GM21825 (cell line): ENCODE results near the gene MYO7A.

Experiments used
- ATAC-seq: cut with Tn5 transposase; IDR thresholded peaks from one replicate; pipeline ENCODE4 v1.9.1; 2021; ENCODE audit warnings: mild to moderate bottlenecking, moderate library complexity; ENCODE audit not compliant: unreplicated experiment

MYO7A gene

GRCh38 chr11:77144196-77144856 is 16.3 kb downstream of the MYO7A start:
- no peak for ATAC-seq

GRCh38 chr11:77144857-77145428 is 16.9 kb downstream of the MYO7A start:
- ATAC-seq: no peak

- no peak for ATAC-seq
These were observed 18.4 kb downstream of the MYO7A start for GRCh38 chr11:77146261-77147035.

GRCh38 chr11:77147036-77147315 is 18.9 kb downstream of the MYO7A start:
- no peak for ATAC-seq

GRCh38 chr11:77147668-77148321 is 19.7 kb downstream of the MYO7A start:
- no peak for ATAC-seq

- no peak for ATAC-seq
These were observed 21.1 kb downstream of the MYO7A start for GRCh38 chr11:77148963-77149715.

- ATAC-seq: no peak
These were observed 21.8 kb downstream of the MYO7A start for GRCh38 chr11:77149716-77150392.

GRCh38 chr11:77150836-77151235 is 22.8 kb downstream of the MYO7A start:
- ATAC-seq: no peak

GRCh38 chr11:77151804-77152509 is 23.9 kb downstream of the MYO7A start:
- no peak for ATAC-seq

- ATAC-seq: no peak
These were observed 24.8 kb downstream of the MYO7A start for GRCh38 chr11:77152846-77153245.

GRCh38 chr11:77153276-77154185 is 25.5 kb downstream of the MYO7A start:
- ATAC-seq: no peak

- ATAC-seq: no peak
These were observed 26.5 kb downstream of the MYO7A start for GRCh38 chr11:77154381-77155081.

GRCh38 chr11:77155082-77155475 is 27.0 kb downstream of the MYO7A start:
- no peak for ATAC-seq

- no peak for ATAC-seq
These were observed 27.6 kb downstream of the MYO7A start for GRCh38 chr11:77155556-77156130.

- no peak for ATAC-seq
These were observed 28.6 kb downstream of the MYO7A start for GRCh38 chr11:77156396-77157195.

GRCh38 chr11:77158041-77158695 is 30.1 kb downstream of the MYO7A start:
- no peak for ATAC-seq
